NCI-H345 treated with DMSO at 0.1 percent for 48 hours (cell line): Measurements from ENCODE around the gene ACTN4.

Experiments
- DNase-seq: peaks from one replicate; lab custom pipeline; 2025; ENCODE audit not compliant: unreplicated experiment; lab: John Stamatoyannopoulos, UW

Gene ACTN4

GRCh38 chr19:38693380-38694223 is 46.2 kb downstream of the ACTN4 start:
- DNase-seq: no peak

GRCh38 chr19:38695317-38695683 is 47.9 kb downstream of the ACTN4 start:
- DNase-seq: no peak

- DNase-seq: no peak
Measured at GRCh38 chr19:38695832-38696728, 48.6 kb downstream of the ACTN4 start.

GRCh38 chr19:38696729-38697055 is 49.2 kb downstream of the ACTN4 start:
- no peak for DNase-seq

- no peak for DNase-seq
Measured at GRCh38 chr19:38697197-38697596, 49.7 kb downstream of the ACTN4 start.

GRCh38 chr19:38697641-38698071 is 50.2 kb downstream of the ACTN4 start:
- no peak for DNase-seq

GRCh38 chr19:38698225-38699026 is 51.0 kb downstream of the ACTN4 start:
- no peak for DNase-seq

- no peak for DNase-seq
Measured at GRCh38 chr19:38699027-38699346, 51.5 kb downstream of the ACTN4 start.

- DNase-seq: no peak
Measured at GRCh38 chr19:38699647-38700349, 52.3 kb downstream of the ACTN4 start.

GRCh38 chr19:38700350-38700901 is 53.0 kb downstream of the ACTN4 start:
- DNase-seq: no peak

GRCh38 chr19:38700902-38701454 is 53.5 kb downstream of the ACTN4 start:
- DNase-seq: no peak

- no peak for DNase-seq
Measured at GRCh38 chr19:38701455-38702063, 54.1 kb downstream of the ACTN4 start.

- no peak for DNase-seq
Measured at GRCh38 chr19:38702278-38702677, 54.8 kb downstream of the ACTN4 start.

- DNase-seq: no peak
Measured at GRCh38 chr19:38703509-38703908, 56.1 kb downstream of the ACTN4 start.

GRCh38 chr19:38704488-38705026 is 57.1 kb downstream of the ACTN4 start:
- no peak for DNase-seq

- no peak for DNase-seq
Measured at GRCh38 chr19:38705197-38706019, 58.0 kb downstream of the ACTN4 start.

GRCh38 chr19:38706792-38707511 is 59.5 kb downstream of the ACTN4 start:
- DNase-seq: no peak

GRCh38 chr19:38707512-38708114 is 60.2 kb downstream of the ACTN4 start:
- DNase-seq: no peak
